IMR-90 (cell line): Measurements from ENCODE around the gene PIEZO1. TPM values are rescaled to one million over a fixed set of nuclear protein-coding genes. Genes with fewer than 3 reads are reported as not detected.

Source experiments
- ATAC-seq: fragments of 200-7000 bp; cut with Tn5 transposase; 2 replicates; pipeline ENCODE4 v1.9.1; 2020; ENCODE audit warnings: low read depth, mild to moderate bottlenecking, moderate library complexity
- BruUV-seq: library from RNA; stranded (reverse); fragments of 400-500 nt; replicated peaks from 2 replicates; lab custom pipeline; 2021; lab: Mats Ljungman, UMichigan
- CTCF ChIA-PET: fragments of 300-600 bp; formaldehyde crosslinking; extraction: SDS; loops from one replicate; lab custom pipeline; 2021; ENCODE audit warnings: antibody characterized with exemption; lab: Yijun Ruan, JAX
- POLR2A ChIA-PET: fragments of 300-600 bp; sonication (Branson Sonifier 250); formaldehyde crosslinking; loops from one replicate; lab custom pipeline; 2022; ENCODE audit warnings: antibody characterized with exemption; ENCODE audit not compliant: unreplicated experiment; lab: Charles Lee
- DNase-seq: peaks from one replicate; pipeline ENCODE4 v3.0.0; 2013
- H2AFZ ChIP-seq: replicated peaks from 2 replicates; pipeline ENCODE3; 2013; ENCODE audit warnings: low read length, mild to moderate bottlenecking; ENCODE audit not compliant: poor library complexity
- H2AK5ac ChIP-seq: 2 replicates; pipeline ENCODE4 v1.6.1; 2013; ENCODE audit warnings: low read depth, low read length, inconsistent platforms
- H2AK9ac ChIP-seq: replicated peaks from 2 replicates; pipeline ENCODE3; 2013; ENCODE audit warnings: mild to moderate bottlenecking, low read depth, low read length, moderate library complexity; ENCODE audit not compliant: poor library complexity
- H2BK120ac ChIP-seq: 2 replicates; pipeline ENCODE4 v1.6.1; 2013; ENCODE audit warnings: low read depth, low read length, inconsistent platforms
- H2BK15ac ChIP-seq: 3 replicates; pipeline ENCODE4 v1.6.1; 2013; ENCODE audit warnings: low read depth, low read length, inconsistent platforms
- H2BK20ac ChIP-seq: 2 replicates; pipeline ENCODE4 v1.6.1; 2013; ENCODE audit warnings: low read depth, mild to moderate bottlenecking, inconsistent platforms, low read length, moderate library complexity
- H2BK5ac ChIP-seq: 2 replicates; pipeline ENCODE4 v1.6.1; 2013; ENCODE audit warnings: mild to moderate bottlenecking, low read depth, low read length, inconsistent platforms; ENCODE audit not compliant: poor library complexity, severe bottlenecking
- H3K14ac ChIP-seq: replicated peaks from 2 replicates; pipeline ENCODE4 v1.6.1; 2013; ENCODE audit warnings: low read depth, low read length, inconsistent platforms
- H3K18ac ChIP-seq: 2 replicates; pipeline ENCODE4 v1.6.1; 2013; ENCODE audit warnings: low read depth, low read length, control low read depth
- H3K23ac ChIP-seq: 2 replicates; pipeline ENCODE4 v1.6.1; 2013; ENCODE audit warnings: low read depth, low read length, inconsistent platforms
- H3K27ac ChIP-seq: 2 replicates; pipeline ENCODE4 v1.5.1; 2013; ENCODE audit warnings: mild to moderate bottlenecking, control low read depth, low read length; ENCODE audit not compliant: insufficient read depth
- H3K27me3 ChIP-seq: 2 replicates; pipeline ENCODE4 v1.6.1; 2013; ENCODE audit warnings: low read length; ENCODE audit not compliant: control insufficient read depth, insufficient read depth
- H3K36me3 ChIP-seq: 2 replicates; pipeline ENCODE4 v1.6.1; 2013; ENCODE audit warnings: low read length, mixed read lengths; ENCODE audit not compliant: control insufficient read depth, insufficient read depth
- H3K4ac ChIP-seq: 2 replicates; pipeline ENCODE4 v1.6.1; 2013; ENCODE audit warnings: low read depth, low read length, inconsistent platforms
- H3K4me1 ChIP-seq: 2 replicates; pipeline ENCODE4 v1.6.1; 2013; ENCODE audit warnings: low read length, mixed read lengths; ENCODE audit not compliant: control insufficient read depth, insufficient read depth
- H3K4me2 ChIP-seq: 2 replicates; pipeline ENCODE4 v1.6.1; 2013; ENCODE audit warnings: low read depth, mild to moderate bottlenecking, control low read depth, low read length, moderate library complexity
- H3K4me3 ChIP-seq: 2 replicates; pipeline ENCODE4 v1.5.1; 2013; ENCODE audit warnings: low read depth, mild to moderate bottlenecking, control low read depth, low read length, moderate library complexity; ENCODE audit not compliant: insufficient read depth
- H3K56ac ChIP-seq: 2 replicates; pipeline ENCODE4 v1.6.1; 2013; ENCODE audit warnings: low read length, inconsistent platforms; ENCODE audit not compliant: insufficient read depth; ENCODE audit errors: extremely low read depth
- H3K79me1 ChIP-seq, 2 experiments: 2 replicates each; pipeline ENCODE4 v1.6.1; 2013; ENCODE audit warnings: low read length in 2 of 2, inconsistent platforms in 1 of 2, low read depth in 1 of 2
- H3K9ac ChIP-seq: 2 replicates; pipeline ENCODE4 v1.6.1; 2013; ENCODE audit warnings: low read depth, low read length, control low read depth
- H3K9me1 ChIP-seq: 2 replicates; pipeline ENCODE4 v1.6.1; 2013; ENCODE audit warnings: low read length, inconsistent platforms; ENCODE audit not compliant: insufficient read depth
- H3K9me3 ChIP-seq: 2 replicates; pipeline ENCODE4 v1.6.1; 2013; ENCODE audit warnings: low read length; ENCODE audit not compliant: control insufficient read depth, insufficient read depth
- H4K20me1 ChIP-seq: 2 replicates; pipeline ENCODE4 v1.6.1; 2013; ENCODE audit warnings: low read length, inconsistent platforms; ENCODE audit not compliant: insufficient read depth
- H4K5ac ChIP-seq: 2 replicates; pipeline ENCODE4 v1.6.1; 2013; ENCODE audit warnings: mild to moderate bottlenecking, low read depth, low read length, control low read depth
- H4K8ac ChIP-seq, 2 experiments: 2 replicates each; pipeline ENCODE4 v1.6.1; 2013; ENCODE audit warnings: low read depth in 2 of 2, low read length in 2 of 2, control low read depth in 1 of 2, inconsistent platforms in 1 of 2
- H4K91ac ChIP-seq: 2 replicates; pipeline ENCODE4 v1.6.1; 2013; ENCODE audit warnings: low read depth, low read length, inconsistent platforms; ENCODE audit not compliant: insufficient read depth
- CHD1 ChIP-seq: IDR thresholded peaks from 2 replicates; pipeline ENCODE4 v1.6.1; 2012; ENCODE audit warnings: low read depth, low read length, improper control_type of control experiment
- FOS ChIP-seq: fragments of 150-350 bp; IDR thresholded peaks from 2 replicates; pipeline ENCODE4 v1.6.1; 2016; ENCODE audit warnings: low read depth, low read length
- NFE2L2 ChIP-seq: fragments of 150-350 bp; IDR thresholded peaks from 2 replicates; pipeline ENCODE4 v1.6.1; 2016; ENCODE audit warnings: low read depth, mild to moderate bottlenecking, low read length
- POLR2A ChIP-seq: IDR thresholded peaks from 2 replicates; pipeline ENCODE4 v1.6.1; 2012; ENCODE audit warnings: mild to moderate bottlenecking, low read depth, low read length
- RFX5 ChIP-seq: IDR thresholded peaks from 2 replicates; pipeline ENCODE4 v1.8.0; 2012; ENCODE audit warnings: low read depth, mild to moderate bottlenecking, low read length, moderate library complexity
- SMC3 ChIP-seq: fragments of 150-350 bp; IDR thresholded peaks from 2 replicates; pipeline ENCODE4 v1.6.1; 2016; ENCODE audit warnings: low read depth, mild to moderate bottlenecking, antibody characterized with exemption, low read length, moderate library complexity
- WGBS, 2 experiments: methylation state at CpG; one replicate each; pipeline versions ENCODE4 v1.1.5 to v1.1.7; 2013; ENCODE audit warnings: missing lambda C conversion rate in 2 of 2; ENCODE audit not compliant: insufficient read length in 1 of 2; ENCODE audit errors: extremely low coverage in 2 of 2; 5-methylcytosine and 5-hydroxymethylcytosine counted together
- dilution Hi-C: fragments of 300-500 bp; cut with HindIII; formaldehyde crosslinking; loops from one replicate; pipeline ENCODE4 v1.14.3; 2018; ENCODE audit warnings: low sequenced_read_pairs; ENCODE audit not compliant: unreplicated experiment
- in situ Hi-C: fragments of 300-500 bp; cut with MboI; formaldehyde crosslinking; loops from 3 replicates; pipeline ENCODE4 v1.14.3; 2019; ENCODE audit warnings: low sequenced_read_pairs, inconsistent platforms, mixed read lengths
- intact Hi-C: fragments of 100-400 bp; cut with micrococcal nuclease; formaldehyde crosslinking; loops from 2 replicates; pipeline ENCODE4 v1.10.0; 2022
- polyA plus RNA-seq, 3 experiments: library from polyadenylated mRNA; depleted of rRNA; stranded (reverse); fragments of >200 nt; gene quantifications; 2 replicates each; pipeline ENCODE4 v1.2.3, GENCODE V29; 2012; ENCODE audit warnings: low replicate concordance in 1 of 3
- total RNA-seq: library from RNA; depleted of rRNA; stranded (reverse); fragments of >200 nt; gene quantifications from 2 replicates; pipeline ENCODE4 v1.2.3, GENCODE V29; 2012
- TF ChIP-seq, protein P1 (sequence below): fragments of 150-350 bp; IDR thresholded peaks from 2 replicates; pipeline ENCODE4 v1.6.1; 2017; ENCODE audit warnings: mild to moderate bottlenecking, antibody characterized with exemption, low read length, low read depth

PIEZO1 gene
- total and polyA plus RNA-seq, 2 of the 4 experiments (the other 2 are of a cell fraction) = 36.2 to 372 TPM

DNA sequence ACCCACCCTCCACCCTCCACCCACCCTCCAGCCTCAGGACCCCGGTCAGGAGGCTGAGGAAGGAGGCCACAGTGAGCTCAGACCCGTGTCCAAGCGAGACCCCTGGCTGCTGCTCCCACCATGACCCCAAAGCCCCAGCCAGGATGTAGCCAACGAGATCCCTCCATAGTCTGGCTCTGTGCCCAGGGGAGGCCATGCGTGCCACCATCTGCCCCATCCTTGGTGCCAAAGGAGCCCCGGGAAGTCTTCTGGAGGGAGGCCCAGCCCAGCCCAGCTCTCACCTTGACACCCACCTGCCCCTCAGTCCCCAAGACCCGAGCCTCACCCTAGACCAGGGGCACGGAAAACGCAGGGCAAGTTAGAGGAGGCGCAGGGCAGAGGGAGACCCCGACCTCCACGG is 34.2 kb downstream of the PIEZO1 start:
- no peak overlapping the region for H3K4me3 ChIP-seq
- intact Hi-C loops = no loop called here
- no peak overlapping the region for H3K4ac ChIP-seq
- ChIA-PET CTCF (interaction anchor here (0.7 kb wide), 1 partner anchor 416 kb away, joined by 3 read pairs; no protein-coding TSS in a partner anchor), POLR2A (no interaction called here)
- in situ Hi-C loops = no loop called here
- no peaks in the 10 kb centered on the region for H3K27me3 ChIP-seq
- H3K9ac ChIP-seq = no peak overlapping the region
- no peak overlapping the region for H2BK15ac ChIP-seq
- no peak overlapping the region for H3K18ac ChIP-seq
- peak overlapping the region; percentile 24 for H2AK9ac ChIP-seq
- no peak overlapping the region for H3K14ac ChIP-seq
- H3K56ac ChIP-seq = no peak overlapping the region
- H3K9me3 ChIP-seq = no peaks in the 10 kb centered on the region
- peak overlapping the region; percentile 32 for H2AFZ ChIP-seq
- no peak overlapping the region for H4K91ac ChIP-seq
- DNase-seq = no peak
- peaks cover 6% of the 10 kb centered on the region; the same call in 1 of the 2 replicates for H3K36me3 ChIP-seq
- no TSS peak for BruUV-seq
- no peak overlapping the region for H2BK120ac ChIP-seq
- H3K9me1 ChIP-seq = peaks cover 13% of the 10 kb centered on the region
- H2BK20ac ChIP-seq = no peak overlapping the region
- no peak overlapping the region for H2BK5ac ChIP-seq
- ATAC-seq = no peak
- no peak overlapping the region for H3K4me2 ChIP-seq
- H4K8ac ChIP-seq = no peak overlapping the region
- dilution Hi-C loops = no loop called here
- H3K23ac ChIP-seq = no peak overlapping the region
- no peak overlapping the region for H3K27ac ChIP-seq
- peaks cover 16% of the 10 kb centered on the region for H3K4me1 ChIP-seq
- peaks cover 13 to 85% of the 10 kb centered on the region in 2 experiments for H3K79me1 ChIP-seq
- no peak overlapping the region for H4K5ac ChIP-seq
- no peak for TF ChIP-seq RFX5
- no peak for TF ChIP-seq CHD1
- no peak for TF ChIP-seq FOS
- TF ChIP-seq, protein P1, sequence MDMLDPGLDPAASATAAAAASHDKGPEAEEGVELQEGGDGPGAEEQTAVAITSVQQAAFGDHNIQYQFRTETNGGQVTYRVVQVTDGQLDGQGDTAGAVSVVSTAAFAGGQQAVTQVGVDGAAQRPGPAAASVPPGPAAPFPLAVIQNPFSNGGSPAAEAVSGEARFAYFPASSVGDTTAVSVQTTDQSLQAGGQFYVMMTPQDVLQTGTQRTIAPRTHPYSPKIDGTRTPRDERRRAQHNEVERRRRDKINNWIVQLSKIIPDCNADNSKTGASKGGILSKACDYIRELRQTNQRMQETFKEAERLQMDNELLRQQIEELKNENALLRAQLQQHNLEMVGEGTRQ = no peak
- TF ChIP-seq SMC3 = no peak
- TF ChIP-seq NFE2L2 = no peak
- no peak for TF ChIP-seq POLR2A
- peaks cover 86% of the 10 kb centered on the region for H4K20me1 ChIP-seq
- WGBS, 2 experiments = 64% methylated on average over 8 of the region's 12 CpGs; no CpG with 5 or more reads in 1 of the 2 experiments
- no peak overlapping the region for H2AK5ac ChIP-seq
